Iris pigment epithelial cell (primary cell): ENCODE data around the gene MSMB.
A peak's percentile ranks its signal among the peaks of the same experiment; 100 is the strongest.
"Not testable (repeated sequence)": the region's sequence is repeated elsewhere in the genome, so short reads cannot be mapped to it uniquely, and the experiment has no call there.

Experiments
- DNase-seq: peaks from one replicate; pipeline ENCODE4 v3.0.0-alpha.2; 2011; ENCODE audit warnings: low read depth

MSMB gene, protein sequence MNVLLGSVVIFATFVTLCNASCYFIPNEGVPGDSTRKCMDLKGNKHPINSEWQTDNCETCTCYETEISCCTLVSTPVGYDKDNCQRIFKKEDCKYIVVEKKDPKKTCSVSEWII

DNA sequence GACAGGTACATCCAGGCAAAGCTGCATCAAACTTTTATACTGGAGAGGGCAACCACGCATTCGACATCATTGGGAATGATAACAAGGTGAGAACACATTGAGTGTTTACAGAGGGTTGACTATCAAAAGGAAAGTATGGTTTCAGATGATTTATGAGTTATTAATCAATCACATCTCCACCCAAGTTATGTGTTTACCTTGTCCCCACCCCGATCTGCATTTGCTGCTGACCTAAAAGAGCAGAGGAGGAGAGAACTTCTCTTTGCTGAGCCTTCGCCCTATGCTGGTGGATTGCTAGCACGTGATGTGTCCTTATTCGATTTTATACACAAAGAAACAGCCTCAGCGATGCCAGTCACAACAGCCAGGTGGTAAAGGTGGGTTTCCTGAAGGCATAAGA is at the start of gene MSMB:
Gene MSMB, minus strand, starts transcription at position 9 of the 400 bp plus-strand sequence. CDS start 32 bp downstream, outside the sequence.
- no peak for DNase-seq

DNA sequence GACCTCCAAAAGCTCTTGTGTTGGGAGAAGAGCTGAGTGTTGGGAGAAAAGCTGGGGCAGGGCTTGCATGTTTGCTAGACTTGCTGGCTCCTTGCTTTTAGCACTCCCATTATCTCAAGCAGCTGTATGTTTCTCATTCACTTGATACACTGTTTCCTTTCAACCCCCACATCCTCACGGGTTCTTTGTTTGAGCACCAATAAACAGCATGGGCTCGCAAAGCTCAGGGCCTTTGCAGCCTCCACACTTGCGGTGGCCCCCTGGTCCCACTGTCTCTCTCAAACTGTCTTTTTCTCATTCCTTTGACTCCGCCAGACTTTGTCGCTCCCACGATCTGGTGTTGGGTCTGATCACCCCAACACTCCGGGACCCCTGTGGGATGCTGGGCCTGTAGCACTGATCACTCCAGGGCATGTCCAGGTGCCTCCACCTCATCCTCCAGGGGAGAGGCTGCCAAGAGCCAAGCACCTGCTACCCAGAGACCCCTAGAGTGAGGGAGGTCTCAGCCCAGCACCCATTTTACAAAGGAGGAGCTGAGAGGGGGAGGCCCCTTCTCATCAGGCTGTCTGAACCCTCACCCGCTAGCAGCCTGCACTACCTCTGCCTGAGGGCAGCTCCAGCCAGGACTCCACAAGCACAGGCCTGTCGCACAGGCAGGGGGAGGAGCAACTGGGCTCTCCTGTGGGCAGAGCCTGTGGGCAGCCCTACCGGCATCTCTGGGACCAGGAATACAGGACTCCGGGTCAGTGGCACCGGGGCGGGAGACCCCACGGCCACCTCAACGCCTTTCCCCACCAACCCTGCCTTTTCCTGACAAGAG is 49.1 kb upstream of the MSMB start:
- DNase-seq: no peak

DNA sequence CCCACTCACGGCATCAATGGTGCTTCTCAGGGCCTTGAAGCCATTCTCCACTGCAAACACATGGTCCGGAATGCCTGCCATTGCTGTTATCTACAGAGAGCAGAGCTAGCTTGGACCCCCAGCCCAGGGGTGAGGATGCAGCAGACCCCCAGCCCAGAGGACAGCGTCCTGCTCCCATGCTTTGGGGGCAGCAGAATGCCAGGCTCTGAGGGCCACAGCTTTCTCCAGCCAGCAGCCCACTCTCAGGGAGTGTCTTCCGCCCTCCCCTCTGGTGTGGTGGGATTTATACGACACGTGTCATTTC is 48.1 kb upstream of the MSMB start:
- no peak for DNase-seq

DNA sequence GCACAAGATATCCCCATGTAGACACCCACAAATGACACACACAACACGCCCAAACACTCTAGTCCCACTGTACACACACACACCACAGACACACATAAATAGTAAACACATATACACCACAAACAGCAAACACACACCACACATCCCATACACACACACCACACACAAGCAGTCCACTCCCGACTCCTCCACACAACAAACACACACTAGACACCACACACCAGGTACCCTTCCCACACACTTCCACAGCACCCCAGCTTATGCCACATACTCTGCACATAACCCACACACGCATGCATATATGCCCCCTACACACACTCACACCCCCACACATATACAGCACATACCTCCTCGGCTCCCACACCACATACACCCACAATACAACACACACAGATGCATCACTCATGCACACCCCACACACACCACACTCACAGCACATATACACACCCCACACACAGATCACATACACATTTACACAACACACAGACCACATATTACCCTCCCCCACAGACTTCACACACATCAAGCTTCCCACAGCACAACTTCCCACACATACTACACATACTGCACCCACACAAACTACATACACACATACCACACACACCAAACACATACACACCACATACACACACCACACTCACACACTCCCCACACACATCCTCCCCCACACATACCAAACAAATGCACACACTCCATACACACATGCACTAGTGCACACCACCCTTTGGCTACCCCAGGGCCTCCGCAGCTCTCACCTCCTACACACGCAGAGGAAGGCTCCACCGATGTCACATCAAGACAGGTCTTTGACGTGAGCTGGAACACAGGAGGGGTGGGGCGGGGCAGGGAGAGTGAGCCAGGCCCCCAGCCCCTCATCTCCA is 47.5 kb upstream of the MSMB start:
- not testable (repeated sequence) for DNase-seq

DNA sequence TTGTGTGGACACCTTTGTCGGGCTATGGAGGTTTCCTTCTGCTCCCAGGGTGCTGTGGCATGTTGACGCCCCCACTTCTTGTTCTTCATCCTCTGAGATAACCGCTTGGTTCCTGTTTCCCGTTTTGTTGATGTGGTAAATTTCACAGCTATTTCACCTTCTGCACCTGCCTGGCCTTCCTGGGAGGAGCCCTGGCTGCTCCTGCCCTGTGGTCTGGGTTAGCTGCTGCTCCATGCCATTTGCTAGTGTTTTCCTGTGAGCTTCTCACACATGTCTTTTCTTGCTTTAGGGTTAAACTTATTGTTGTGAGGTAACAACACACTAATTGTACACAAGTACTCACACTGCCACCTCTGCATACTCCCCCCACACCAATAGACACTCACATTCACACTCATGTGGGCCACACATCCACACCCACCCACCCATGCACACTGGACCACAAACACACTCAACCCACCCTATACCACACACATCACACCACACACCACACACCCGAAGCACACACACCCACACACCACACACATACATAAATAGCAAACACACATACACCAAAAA is 46.5 kb upstream of the MSMB start:
- DNase-seq: no peak

DNA sequence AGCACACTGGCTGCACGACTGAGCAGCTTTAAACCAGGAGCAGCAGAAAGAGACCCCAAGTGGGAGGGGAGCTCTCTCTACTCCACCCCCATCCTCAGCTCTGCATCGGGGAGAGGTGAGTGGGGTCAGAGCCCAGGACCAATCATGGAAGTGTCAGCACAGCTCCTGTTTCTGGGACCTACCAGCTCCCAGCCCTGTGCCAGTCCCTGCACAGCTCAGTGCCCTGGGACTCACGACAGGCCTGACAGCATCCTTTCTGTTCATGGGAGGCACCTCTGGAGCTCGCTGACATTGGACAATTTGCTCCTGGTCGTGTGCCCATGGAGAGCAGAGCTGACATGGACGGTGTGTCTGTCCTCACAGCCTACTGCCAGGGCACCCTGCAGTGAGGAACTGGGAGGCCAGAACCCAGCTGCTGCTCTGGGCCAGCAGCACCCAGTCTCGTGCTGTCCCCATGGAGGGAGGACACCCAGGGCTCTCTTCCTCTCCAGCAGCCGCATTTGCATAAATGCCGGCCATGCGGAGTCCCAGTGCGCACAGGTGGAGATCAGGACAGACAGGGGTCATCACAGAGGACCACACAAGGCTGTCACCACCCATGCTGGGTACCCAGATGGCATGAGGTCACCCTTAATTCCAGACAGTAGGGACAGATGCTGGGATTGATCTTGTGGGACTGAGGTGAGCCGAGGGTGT is 45.9 kb upstream of the MSMB start:
- DNase-seq: no peak

DNA sequence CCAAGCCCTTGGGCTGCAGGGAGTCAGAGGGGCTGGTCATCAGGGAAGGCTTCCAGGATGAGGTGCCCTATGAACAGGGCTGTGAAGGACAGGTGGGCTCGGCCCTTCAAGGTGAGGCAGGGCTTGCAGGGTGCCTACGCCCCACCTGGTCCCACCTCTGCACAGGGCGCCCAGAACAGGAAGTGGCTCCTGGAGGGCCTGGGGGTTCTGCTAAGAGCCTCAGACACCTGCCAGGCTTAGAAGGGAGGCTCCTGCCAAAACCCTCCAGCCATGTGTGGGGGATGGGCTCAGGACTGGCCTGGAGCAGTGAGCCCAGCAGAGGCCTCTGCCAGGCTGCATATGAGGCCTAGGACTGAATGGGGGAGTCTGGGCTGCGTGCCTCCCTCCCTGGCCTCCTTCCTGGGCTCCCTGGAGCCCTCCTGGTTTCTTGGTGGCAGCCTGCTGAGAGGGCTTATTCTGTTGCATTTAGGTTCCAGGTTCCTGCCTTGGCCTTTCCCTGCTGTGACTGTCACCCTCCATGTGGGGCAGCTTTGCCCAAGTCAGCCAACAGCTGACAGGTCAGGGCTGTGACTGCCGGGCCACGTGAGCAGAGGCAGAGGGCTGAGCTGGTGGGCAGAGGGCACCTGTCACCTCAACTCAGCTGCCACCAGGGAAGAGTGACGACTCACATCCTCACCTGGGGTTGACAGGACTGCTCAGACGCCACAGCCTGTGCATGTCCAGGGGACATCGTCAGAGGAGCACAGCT is 45.2 kb upstream of the MSMB start:
- DNase-seq: no peak

DNA sequence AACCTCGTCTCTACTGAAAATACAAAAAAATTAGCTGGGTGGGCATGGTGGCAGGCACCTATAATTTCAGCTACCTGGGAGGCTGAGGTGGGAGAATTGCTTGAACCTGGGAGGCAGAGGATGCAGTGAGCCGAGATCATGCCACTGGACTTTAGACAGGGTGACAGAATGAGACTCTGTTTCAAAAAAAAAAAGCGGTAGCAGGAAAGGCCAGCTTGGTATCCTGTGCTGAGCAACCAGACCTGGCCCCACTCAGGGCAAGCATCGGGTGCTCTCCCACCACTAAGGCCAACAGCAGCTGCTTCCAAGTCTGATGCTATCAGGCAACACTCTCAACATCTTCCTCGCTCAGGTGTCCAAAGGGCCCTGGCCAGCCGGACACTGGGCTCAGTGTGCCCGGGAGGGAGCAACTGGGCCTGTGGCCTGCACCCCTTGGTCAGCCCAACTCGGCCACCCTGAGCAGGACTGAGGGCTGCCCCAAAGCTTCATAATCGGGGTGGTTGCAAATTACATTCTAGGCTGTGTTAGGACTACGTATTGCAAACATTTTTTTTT is 44.3 kb upstream of the MSMB start:
- DNase-seq: no peak

DNA sequence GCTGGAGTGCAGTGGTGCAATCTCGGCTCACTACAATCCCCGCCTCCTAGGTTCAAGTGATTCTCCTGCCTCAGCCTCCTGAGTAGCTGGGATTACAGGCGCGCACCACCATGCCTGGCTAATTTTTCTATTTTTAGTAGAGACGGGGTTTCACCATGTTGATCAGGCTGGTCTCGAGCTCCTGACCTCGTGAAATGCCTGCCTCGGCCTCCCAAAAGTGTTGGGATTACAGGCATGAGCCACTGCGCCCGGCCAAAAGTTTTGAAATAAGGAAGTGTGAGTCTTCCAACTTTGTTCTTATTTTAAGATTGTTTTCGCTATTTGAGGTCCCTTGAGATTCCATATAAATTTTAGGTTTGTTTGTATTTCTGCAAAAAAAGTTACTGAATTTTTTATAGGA is 41.3 kb upstream of the MSMB start:
- DNase-seq: not testable (repeated sequence)

DNA sequence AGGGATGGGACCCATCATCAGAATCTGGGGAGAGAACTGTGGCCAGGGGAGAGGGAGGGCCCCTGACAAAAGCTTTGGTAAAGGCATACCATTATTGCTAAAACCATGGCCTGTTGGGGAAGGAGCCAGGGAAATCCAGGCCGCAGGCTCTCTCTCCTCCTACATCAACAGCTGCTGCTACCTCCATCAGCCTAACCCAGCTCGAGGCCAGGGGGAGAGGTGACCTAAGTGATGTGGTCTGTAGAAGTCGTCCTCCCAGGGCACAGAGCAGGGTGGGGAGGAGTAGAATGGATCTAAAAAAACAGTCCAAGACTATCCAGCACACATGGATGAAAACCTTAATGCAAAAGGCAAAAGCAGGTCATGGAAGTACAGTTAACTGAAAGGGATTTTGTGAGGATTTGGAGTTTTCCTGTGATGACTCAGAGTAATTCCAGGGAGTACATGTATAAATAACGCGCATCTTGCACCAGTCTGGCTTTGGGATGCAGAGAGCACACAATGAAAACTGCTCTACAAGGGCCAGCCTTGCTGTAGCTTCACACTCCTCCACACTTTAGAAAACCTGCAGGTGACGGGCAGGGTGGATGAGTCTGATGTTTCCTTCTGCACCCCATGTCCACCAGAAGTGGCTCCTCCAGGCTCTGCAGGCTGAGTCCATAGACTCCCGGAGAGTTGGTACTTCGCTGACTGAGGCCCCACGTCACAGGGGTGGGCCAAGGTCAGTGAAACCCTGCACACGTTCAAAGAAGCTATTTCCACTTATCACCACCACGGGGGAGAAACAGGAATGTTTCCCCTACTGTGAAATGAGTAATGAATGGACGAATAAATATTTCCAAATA is 38.5 kb upstream of the MSMB start:
- no peak for DNase-seq

DNA sequence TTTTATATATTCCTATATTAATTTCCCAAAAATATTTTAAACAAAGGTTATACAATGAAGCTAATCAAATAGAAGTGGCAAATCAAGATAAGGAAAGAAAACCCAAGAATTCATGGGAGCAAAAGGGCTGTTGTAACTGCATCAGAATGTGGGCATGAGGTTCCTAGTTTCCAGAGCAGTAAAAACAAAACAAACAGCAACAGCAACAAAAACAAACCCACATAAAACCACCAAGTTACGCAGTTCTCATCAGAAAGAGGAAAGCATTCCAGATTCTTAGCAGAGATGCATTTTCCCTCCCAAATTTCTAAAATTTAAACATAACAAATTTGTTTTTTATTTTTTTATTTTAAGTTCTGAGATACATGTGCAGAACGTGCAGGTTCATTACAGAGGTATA is 34.8 kb upstream of the MSMB start:
- DNase-seq: no peak

DNA sequence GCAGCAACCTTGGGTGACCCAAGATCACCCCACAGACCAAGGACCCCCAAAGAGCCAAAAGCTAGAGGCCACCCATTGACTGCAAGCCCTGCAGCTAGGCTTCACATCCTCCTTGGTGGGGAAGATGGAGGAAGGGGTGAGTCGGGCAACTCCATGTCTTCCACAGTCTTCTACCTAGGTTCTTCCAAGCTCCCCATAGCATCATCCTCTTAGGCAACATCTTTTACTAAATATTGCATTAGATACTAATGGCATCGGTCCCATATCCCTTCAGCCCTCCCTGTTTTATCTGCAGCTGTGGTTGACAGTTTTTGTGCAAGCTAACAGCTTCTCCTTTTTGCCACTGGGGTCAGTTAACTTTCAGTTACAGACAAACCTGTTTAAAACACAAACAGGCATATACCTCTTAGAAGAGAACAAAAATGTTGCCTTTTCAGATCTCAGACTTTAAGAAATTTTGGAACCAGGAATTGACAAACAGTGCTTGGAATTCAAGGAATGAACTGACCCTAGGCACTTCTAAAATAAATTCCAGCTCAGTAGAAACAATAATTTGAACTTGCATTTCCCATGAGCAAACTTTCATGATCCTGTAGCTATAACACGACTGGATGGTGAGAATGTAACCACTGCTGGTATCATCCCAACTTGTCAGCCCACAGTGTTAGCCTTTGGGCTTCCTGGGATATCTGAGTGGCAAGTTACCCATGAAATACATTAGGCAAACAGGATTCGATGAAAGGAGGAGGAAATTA is 33.9 kb upstream of the MSMB start:
- DNase-seq: peak; percentile 10

DNA sequence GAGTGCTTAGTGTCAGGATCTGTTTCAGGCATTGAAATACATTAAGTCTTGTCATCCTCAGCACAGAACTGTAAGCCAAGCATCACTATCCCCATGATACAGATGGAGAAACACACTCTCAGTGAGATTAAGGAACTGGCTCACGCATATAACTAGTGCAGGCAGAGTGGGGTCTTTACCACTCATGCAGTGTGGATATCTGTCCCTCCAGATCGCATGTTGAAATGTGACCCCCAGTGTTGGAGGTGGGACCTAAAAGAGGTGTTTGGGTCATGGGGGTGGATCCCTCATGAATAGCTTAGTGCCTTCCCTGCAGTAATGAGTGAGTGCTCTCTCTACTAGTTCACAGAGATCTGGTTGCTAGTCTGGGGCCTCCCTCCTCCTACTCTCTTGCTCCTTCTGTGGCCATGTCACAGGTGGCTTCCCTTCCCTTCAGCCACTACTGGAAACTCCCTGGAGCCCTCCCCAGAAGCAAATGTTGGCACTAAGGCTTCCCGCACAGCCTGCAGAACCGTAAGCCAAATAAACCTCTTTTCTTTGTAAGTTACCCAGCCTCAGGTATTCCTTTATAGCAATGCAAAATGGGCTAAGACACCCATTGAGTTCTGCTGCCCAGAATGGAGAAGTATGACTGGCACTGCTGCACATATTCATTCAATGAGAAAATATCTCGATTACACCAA is 31.8 kb upstream of the MSMB start:
- no peak for DNase-seq

DNA sequence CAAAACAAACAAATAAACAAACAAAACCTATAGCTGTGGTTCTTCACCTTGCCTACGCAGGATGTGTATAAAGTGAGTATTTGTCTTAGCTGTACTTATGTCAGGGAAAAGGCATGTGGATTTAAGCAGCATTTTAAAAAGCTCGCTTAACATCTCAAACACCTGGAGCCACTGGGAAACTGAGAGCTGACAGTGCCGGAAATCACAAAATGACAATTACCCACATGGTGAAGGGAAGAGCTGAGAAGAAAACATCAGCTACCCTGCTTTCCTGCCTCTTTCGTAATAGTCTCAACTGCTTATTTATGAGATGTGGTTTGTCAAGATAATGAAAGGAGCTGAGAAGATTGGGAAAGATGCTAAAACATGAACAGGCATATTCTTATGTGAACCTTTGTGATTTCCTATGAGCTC is 31.1 kb upstream of the MSMB start:
- DNase-seq: peak; percentile 57

DNA sequence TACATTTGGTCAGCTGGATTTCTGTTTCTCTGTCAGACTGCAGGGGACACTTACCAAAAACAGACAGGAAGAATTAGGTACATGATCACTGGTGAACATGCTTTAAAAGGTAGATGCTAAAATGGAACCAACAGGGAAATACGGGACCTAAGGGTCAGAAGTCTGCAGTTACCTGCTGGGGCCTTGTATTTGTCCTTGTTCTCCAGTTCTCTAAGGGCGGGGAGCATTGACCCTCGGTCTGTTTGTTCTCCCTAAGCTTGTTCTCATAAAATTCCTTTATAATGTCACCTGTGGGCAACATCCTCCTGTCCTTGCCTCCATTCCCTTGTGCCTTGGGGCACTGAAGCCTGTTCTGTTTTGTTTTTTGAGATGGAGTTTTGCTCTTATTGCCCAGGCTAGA is 29.8 kb upstream of the MSMB start:
- no peak for DNase-seq

DNA sequence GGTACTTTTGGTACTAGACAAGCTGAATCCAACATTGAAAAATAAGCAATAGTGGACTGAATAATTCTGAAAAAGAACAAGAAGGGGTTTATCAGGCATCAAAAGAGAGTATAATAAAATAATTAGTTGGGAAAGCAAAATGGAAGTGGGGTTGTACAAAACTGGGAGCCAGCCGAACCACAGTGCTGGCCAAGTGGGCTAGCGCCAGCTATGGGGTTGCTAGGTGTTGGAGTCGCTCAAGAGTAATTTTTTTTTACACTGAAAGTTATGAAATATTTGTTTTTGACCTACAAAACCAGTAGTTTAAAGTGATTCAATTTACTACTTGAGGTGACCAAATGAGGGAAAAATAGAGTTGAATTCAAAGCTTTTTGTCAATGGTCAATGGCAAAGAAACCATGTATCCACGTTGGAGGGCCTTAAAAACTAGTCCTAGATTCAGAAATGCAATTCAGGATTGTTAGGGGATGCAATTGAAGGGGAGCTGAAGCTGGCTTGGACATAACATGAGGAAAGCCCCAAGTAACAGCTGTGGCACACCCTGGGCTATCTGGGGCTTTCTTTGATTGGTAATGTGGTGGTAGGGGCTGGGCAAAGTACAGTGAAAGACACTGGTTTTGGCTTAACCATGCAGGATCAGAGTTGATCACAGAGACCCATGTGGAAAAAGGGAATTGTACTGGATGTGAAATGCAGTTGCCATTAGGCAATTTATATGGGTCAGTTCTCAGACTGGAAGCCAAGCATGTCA is 28.3 kb upstream of the MSMB start:
- DNase-seq: no peak

DNA sequence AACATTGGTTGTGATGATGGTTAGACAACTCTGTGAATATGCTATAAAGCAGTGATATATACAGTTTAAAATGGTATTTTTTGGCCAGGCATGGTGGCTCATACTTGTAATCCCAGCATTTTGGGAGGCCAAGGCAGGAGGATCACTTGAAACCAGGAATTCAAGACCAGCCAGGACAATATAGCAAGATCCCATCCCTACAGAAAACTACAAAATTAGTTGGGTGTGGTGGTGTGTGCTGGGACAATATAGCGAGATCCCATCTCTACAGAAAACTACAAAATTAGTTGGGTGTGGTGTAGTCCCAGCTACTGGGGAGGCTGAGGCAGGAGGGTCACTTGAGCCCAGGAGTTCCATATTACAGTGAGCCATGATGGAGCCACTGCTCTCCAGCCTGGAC is 27.5 kb upstream of the MSMB start:
- no peak for DNase-seq

DNA sequence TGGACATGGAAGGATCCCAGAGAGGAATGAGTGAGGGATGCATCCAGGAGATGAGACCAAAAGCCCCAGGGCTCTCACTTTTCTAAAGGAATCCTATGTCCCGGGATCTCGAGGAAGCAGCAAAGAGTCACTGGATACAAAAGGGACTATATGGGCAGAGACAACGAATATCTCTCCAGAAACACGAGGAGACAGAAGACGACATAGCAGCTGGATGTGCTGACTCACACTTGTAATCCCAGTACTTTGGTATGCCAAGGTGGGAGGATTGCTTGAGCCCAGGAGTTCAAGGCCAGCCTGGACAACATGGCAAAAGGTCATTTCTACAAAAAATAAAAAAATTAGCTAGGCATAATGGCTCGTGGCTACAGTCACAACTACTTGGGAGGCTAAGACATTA is 24.7 kb upstream of the MSMB start:
- DNase-seq: no peak
